ENCODE data around the gene ZFAND3. TPM values are rescaled to one million over a fixed set of nuclear protein-coding genes. Genes with fewer than 3 reads are reported as not detected.

Gene ZFAND3
- polyA plus RNA-seq, 3 donors, result 11.5 to 21.1 (median 11.7) TPM

DNA sequence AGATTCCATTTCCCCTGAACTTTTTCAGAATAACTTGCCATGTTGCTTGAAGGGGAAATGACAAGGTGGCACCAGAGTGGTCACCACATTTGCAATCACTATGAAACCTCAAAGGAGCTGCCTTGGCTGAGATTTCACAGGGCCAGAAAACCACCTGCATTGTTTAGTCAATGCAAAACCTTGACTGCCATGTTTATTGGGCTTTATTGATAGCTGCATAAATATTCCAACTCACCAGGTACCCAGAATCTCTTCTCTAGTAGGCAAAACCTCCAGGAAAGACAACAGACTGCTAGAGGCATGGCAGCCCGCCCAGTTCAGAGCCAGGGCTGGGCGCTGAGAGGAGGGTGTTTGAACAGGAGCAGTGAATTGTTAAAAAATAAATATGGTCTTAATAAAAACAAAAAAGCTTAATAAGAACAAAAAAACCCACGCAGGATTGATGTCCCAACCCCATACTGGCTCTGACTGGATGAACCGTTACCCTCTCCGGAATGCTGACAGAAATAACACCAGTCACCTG is 375.6 kb downstream of the ZFAND3 start:
- Mint-ChIP-seq H3K27ac (no peak overlapping the region), H3K36me3 (peaks cover 0 to 2% of the 10 kb centered on the region in 2 donors), H3K9me3 (no peaks in the 10 kb centered on the region), H3K4me1 (no peaks in the 10 kb centered on the region), H3K27me3 (ENCODE audit: low read depth in 3 of 3) (no peaks in the 10 kb centered on the region), H3K4me3 (no peak overlapping the region)
- Histone ChIP-seq H3K9ac (ENCODE audit: insufficient read depth, low read length, poor library complexity, severe bottlenecking) (no peak overlapping the region), H3K27me3 (ENCODE audit: control insufficient read depth in 2 of 2, insufficient read depth in 2 of 2, low read length in 2 of 2) (no peaks in the 10 kb centered on the region), H3K4me3 (replicated peaks in 1 of 3; ENCODE audit: low read depth in 2 of 3, low read length in 3 of 3) (no peak overlapping the region), H2AFZ (ENCODE audit: insufficient read depth, low read depth, low read length, poor library complexity, severe bottlenecking) (no peak overlapping the region), H3K4me1 (ENCODE audit: control insufficient read depth in 1 of 2, insufficient read depth in 2 of 2, low read length in 2 of 2) (no peaks in the 10 kb centered on the region), H3K36me3 (replicated peaks in 1 of 2; ENCODE audit: control insufficient read depth in 1 of 2, insufficient read depth in 2 of 2, low read length in 2 of 2) (peaks cover 0 to 2% of the 10 kb centered on the region in 2 donors), H3K4me2 (replicated peaks; ENCODE audit: extremely low read depth, low read length, poor library complexity, severe bottlenecking) (no peak overlapping the region), H3K27ac (ENCODE audit: low read depth in 1 of 2, low read length in 2 of 2) (no peak overlapping the region), H3K9me3 (replicated peaks in 1 of 2; ENCODE audit: control insufficient read depth in 1 of 2, insufficient read depth in 1 of 2, low read length in 2 of 2) (no peaks in the 10 kb centered on the region), H3K79me2 (ENCODE audit: insufficient read depth, low read length) (no peaks in the 10 kb centered on the region), H4K20me1 (ENCODE audit: insufficient read depth, low read length) (no peaks in the 10 kb centered on the region)
- DNase-seq, result no peak
- TF ChIP-seq, protein P1, sequence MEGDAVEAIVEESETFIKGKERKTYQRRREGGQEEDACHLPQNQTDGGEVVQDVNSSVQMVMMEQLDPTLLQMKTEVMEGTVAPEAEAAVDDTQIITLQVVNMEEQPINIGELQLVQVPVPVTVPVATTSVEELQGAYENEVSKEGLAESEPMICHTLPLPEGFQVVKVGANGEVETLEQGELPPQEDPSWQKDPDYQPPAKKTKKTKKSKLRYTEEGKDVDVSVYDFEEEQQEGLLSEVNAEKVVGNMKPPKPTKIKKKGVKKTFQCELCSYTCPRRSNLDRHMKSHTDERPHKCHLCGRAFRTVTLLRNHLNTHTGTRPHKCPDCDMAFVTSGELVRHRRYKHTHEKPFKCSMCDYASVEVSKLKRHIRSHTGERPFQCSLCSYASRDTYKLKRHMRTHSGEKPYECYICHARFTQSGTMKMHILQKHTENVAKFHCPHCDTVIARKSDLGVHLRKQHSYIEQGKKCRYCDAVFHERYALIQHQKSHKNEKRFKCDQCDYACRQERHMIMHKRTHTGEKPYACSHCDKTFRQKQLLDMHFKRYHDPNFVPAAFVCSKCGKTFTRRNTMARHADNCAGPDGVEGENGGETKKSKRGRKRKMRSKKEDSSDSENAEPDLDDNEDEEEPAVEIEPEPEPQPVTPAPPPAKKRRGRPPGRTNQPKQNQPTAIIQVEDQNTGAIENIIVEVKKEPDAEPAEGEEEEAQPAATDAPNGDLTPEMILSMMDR (IDR thresholded peaks at IDR 0.05), result no peak
- intact Hi-C loops (cut with micrococcal nuclease), result no loop called here
- WGBS (ENCODE audit: insufficient coverage), result no CpG with 5 or more reads among the region's 5 CpGs

DNA sequence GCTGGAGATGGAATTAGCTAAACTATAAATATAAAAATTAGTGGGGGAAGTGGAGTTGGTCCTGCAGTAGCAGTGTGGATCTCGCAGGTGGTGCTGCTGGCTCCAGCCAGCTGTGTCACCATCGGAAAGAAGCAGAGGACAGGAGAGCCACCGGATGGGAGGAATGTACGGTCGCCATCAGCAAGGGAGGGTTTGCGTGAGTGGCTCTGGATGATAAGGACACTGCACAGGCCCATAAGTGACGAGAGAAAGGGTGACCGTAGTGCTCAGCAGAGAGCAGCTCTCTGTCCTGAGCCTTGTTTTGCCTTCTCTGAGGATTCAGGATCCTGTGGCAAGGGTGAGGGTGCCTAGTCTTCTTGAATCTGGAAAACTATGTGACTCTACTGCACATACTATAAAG is 378.7 kb downstream of the ZFAND3 start:
- TF ChIP-seq, protein P1 (IDR thresholded peaks at IDR 0.05), result no peak
- Histone ChIP-seq H3K79me2 (ENCODE audit: insufficient read depth, low read length) (no peaks in the 10 kb centered on the region), H3K4me3 (replicated peaks in 1 of 3; ENCODE audit: low read depth in 2 of 3, low read length in 3 of 3) (no peak overlapping the region), H3K9ac (ENCODE audit: insufficient read depth, low read length, poor library complexity, severe bottlenecking) (no peak overlapping the region), H3K36me3 (replicated peaks in 1 of 2; ENCODE audit: control insufficient read depth in 1 of 2, insufficient read depth in 2 of 2, low read length in 2 of 2) (no peaks in the 10 kb centered on the region), H4K20me1 (ENCODE audit: insufficient read depth, low read length) (no peaks in the 10 kb centered on the region), H3K27me3 (ENCODE audit: control insufficient read depth in 2 of 2, insufficient read depth in 2 of 2, low read length in 2 of 2) (no peaks in the 10 kb centered on the region), H3K4me2 (replicated peaks; ENCODE audit: extremely low read depth, low read length, poor library complexity, severe bottlenecking) (no peak overlapping the region), H3K4me1 (ENCODE audit: control insufficient read depth in 1 of 2, insufficient read depth in 2 of 2, low read length in 2 of 2) (no peaks in the 10 kb centered on the region), H2AFZ (ENCODE audit: insufficient read depth, low read depth, low read length, poor library complexity, severe bottlenecking) (no peak overlapping the region), H3K27ac (ENCODE audit: low read depth in 1 of 2, low read length in 2 of 2) (no peak overlapping the region), H3K9me3 (replicated peaks in 1 of 2; ENCODE audit: control insufficient read depth in 1 of 2, insufficient read depth in 1 of 2, low read length in 2 of 2) (no peaks in the 10 kb centered on the region)
- intact Hi-C loops (cut with micrococcal nuclease), result no loop called here
- Mint-ChIP-seq H3K4me1 (no peaks in the 10 kb centered on the region), H3K27ac (peak overlapping the region in 1 of 7 donors; percentile 26), H3K27me3 (ENCODE audit: low read depth in 3 of 3) (no peaks in the 10 kb centered on the region), H3K36me3 (no peaks in the 10 kb centered on the region), H3K9me3 (peaks cover 0 to 5% (median 2%) of the 10 kb centered on the region in 7 donors), H3K4me3 (no peak overlapping the region)
- over 99% methylated on average over 6 of the region's 8 CpGs for WGBS (ENCODE audit: insufficient coverage)
- no peak for DNase-seq

Small RNA genes lying within 50 kb of the gene (small RNA-seq; reads per million reads assigned to genes)
- not detected for gene RN7SL285P (ENCODE audit: insufficient read length, low read depth)
- gene RNU1-87P (ENCODE audit: insufficient read length, low read depth), result not detected

Other genes with a start within 250 kb of the ZFAND3 start
- gene MDGA1, start 121.8 kb upstream of the ZFAND3 start, polyA plus RNA-seq, result not detected

Data from CD14-positive monocyte (primary cell).